ENCODE measurements around the gene SLC28A3. TPM values are rescaled to one million over a fixed set of nuclear protein-coding genes. Genes with fewer than 3 reads are reported as not detected.

Gene SLC28A3
- total and polyA plus RNA-seq, 2 experiments from 2014 or later = not detected

- no peaks in the 10 kb centered on the region for H3F3A ChIP-seq (replicated peaks; ENCODE audit: low read depth)
- H3K9me3 Mint-ChIP-seq = no peaks in the 10 kb centered on the region
- no peak overlapping the region for H3K27ac Mint-ChIP-seq
- peaks cover 10% of the 10 kb centered on the region for H3K4me1 ChIP-seq (ENCODE audit: insufficient read depth)
- peaks cover 8% of the 10 kb centered on the region for H3K4me1 Mint-ChIP-seq
- H3K27me3 Mint-ChIP-seq (ENCODE audit: insufficient read depth, low read depth, poor library complexity) = peaks cover 4% of the 10 kb centered on the region
- H3K36me3 Mint-ChIP-seq (ENCODE audit: low read depth) = no peaks in the 10 kb centered on the region
- H3K79me2 ChIP-seq (replicated peaks; ENCODE audit: insufficient read depth) = no peaks in the 10 kb centered on the region
- ATAC-seq (no peak), DNase-seq (ENCODE audit: low spot score) (no peak)
- no peak overlapping the region for H3K4me3 Mint-ChIP-seq
- no peaks in the 10 kb centered on the region for H3K27me3 ChIP-seq (ENCODE audit: insufficient read depth)
- no peak overlapping the region for H3K27ac ChIP-seq (ENCODE audit: low read depth)
- H3K36me3 ChIP-seq (ENCODE audit: insufficient read depth) = no peaks in the 10 kb centered on the region
- H3K4me3 ChIP-seq = no peak overlapping the region
- no peaks in the 10 kb centered on the region for H4K20me1 ChIP-seq (replicated peaks; ENCODE audit: insufficient read depth)
- no peaks in the 10 kb centered on the region for H3K9me2 ChIP-seq (ENCODE audit: insufficient read depth)
- TF ChIP-seq STAT1 (IDR thresholded peaks at IDR 0.05; ENCODE audit: unreplicated experiment) (no peak), ZNF331 (CRISPR knock-in tag; IDR thresholded peaks at IDR 0.05; ENCODE audit: low read depth) (no peak), JUNB (IDR thresholded peaks at IDR 0.05; ENCODE audit: unreplicated experiment) (no peak), POLR2AphosphoS5 (IDR thresholded peaks at IDR 0.05; ENCODE audit: low read depth) (no peak), EZH2 (IDR thresholded peaks at IDR 0.05; ENCODE audit: low read depth, unreplicated experiment) (no peak), CREB1 (CRISPR knock-in tag; IDR thresholded peaks at IDR 0.05; ENCODE audit: low read depth) (no peak), ZNF114 (CRISPR knock-in tag; IDR thresholded peaks at IDR 0.05) (no peak), EZH2phosphoT487 (IDR thresholded peaks at IDR 0.05; ENCODE audit: unreplicated experiment) (no peak), NANOG (IDR thresholded peaks at IDR 0.05; ENCODE audit: borderline replicate concordance) (no peak)
- TF ChIP-seq, protein P1, sequence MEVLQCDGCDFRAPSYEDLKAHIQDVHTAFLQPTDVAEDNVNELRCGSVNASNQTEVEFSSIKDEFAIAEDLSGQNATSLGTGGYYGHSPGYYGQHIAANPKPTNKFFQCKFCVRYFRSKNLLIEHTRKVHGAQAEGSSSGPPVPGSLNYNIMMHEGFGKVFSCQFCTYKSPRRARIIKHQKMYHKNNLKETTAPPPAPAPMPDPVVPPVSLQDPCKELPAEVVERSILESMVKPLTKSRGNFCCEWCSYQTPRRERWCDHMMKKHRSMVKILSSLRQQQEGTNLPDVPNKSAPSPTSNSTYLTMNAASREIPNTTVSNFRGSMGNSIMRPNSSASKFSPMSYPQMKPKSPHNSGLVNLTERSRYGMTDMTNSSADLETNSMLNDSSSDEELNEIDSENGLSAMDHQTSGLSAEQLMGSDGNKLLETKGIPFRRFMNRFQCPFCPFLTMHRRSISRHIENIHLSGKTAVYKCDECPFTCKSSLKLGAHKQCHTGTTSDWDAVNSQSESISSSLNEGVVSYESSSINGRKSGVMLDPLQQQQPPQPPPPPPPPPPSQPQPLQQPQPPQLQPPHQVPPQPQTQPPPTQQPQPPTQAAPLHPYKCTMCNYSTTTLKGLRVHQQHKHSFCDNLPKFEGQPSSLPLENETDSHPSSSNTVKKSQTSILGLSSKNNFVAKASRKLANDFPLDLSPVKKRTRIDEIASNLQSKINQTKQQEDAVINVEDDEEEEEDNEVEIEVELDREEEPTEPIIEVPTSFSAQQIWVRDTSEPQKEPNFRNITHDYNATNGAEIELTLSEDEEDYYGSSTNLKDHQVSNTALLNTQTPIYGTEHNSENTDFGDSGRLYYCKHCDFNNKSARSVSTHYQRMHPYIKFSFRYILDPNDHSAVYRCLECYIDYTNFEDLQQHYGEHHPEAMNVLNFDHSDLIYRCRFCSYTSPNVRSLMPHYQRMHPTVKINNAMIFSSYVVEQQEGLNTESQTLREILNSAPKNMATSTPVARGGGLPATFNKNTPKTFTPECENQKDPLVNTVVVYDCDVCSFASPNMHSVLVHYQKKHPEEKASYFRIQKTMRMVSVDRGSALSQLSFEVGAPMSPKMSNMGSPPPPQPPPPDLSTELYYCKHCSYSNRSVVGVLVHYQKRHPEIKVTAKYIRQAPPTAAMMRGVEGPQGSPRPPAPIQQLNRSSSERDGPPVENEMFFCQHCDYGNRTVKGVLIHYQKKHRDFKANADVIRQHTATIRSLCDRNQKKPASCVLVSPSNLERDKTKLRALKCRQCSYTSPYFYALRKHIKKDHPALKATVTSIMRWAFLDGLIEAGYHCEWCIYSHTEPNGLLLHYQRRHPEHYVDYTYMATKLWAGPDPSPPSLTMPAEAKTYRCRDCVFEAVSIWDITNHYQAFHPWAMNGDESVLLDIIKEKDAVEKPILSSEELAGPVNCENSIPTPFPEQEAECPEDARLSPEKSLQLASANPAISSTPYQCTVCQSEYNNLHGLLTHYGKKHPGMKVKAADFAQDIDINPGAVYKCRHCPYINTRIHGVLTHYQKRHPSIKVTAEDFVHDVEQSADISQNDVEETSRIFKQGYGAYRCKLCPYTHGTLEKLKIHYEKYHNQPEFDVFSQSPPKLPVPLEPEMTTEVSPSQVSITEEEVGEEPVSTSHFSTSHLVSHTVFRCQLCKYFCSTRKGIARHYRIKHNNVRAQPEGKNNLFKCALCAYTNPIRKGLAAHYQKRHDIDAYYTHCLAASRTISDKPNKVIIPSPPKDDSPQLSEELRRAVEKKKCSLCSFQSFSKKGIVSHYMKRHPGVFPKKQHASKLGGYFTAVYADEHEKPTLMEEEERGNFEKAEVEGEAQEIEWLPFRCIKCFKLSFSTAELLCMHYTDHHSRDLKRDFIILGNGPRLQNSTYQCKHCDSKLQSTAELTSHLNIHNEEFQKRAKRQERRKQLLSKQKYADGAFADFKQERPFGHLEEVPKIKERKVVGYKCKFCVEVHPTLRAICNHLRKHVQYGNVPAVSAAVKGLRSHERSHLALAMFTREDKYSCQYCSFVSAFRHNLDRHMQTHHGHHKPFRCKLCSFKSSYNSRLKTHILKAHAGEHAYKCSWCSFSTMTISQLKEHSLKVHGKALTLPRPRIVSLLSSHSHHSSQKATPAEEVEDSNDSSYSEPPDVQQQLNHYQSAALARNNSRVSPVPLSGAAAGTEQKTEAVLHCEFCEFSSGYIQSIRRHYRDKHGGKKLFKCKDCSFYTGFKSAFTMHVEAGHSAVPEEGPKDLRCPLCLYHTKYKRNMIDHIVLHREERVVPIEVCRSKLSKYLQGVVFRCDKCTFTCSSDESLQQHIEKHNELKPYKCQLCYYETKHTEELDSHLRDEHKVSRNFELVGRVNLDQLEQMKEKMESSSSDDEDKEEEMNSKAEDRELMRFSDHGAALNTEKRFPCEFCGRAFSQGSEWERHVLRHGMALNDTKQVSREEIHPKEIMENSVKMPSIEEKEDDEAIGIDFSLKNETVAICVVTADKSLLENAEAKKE (CRISPR knock-in tag; IDR thresholded peaks at IDR 0.05) = no peak
- TF ChIP-seq, protein P2, sequence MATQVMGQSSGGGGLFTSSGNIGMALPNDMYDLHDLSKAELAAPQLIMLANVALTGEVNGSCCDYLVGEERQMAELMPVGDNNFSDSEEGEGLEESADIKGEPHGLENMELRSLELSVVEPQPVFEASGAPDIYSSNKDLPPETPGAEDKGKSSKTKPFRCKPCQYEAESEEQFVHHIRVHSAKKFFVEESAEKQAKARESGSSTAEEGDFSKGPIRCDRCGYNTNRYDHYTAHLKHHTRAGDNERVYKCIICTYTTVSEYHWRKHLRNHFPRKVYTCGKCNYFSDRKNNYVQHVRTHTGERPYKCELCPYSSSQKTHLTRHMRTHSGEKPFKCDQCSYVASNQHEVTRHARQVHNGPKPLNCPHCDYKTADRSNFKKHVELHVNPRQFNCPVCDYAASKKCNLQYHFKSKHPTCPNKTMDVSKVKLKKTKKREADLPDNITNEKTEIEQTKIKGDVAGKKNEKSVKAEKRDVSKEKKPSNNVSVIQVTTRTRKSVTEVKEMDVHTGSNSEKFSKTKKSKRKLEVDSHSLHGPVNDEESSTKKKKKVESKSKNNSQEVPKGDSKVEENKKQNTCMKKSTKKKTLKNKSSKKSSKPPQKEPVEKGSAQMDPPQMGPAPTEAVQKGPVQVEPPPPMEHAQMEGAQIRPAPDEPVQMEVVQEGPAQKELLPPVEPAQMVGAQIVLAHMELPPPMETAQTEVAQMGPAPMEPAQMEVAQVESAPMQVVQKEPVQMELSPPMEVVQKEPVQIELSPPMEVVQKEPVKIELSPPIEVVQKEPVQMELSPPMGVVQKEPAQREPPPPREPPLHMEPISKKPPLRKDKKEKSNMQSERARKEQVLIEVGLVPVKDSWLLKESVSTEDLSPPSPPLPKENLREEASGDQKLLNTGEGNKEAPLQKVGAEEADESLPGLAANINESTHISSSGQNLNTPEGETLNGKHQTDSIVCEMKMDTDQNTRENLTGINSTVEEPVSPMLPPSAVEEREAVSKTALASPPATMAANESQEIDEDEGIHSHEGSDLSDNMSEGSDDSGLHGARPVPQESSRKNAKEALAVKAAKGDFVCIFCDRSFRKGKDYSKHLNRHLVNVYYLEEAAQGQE (IDR thresholded peaks at IDR 0.05; ENCODE audit: unreplicated experiment) = no peak
- TF ChIP-seq, protein P3, sequence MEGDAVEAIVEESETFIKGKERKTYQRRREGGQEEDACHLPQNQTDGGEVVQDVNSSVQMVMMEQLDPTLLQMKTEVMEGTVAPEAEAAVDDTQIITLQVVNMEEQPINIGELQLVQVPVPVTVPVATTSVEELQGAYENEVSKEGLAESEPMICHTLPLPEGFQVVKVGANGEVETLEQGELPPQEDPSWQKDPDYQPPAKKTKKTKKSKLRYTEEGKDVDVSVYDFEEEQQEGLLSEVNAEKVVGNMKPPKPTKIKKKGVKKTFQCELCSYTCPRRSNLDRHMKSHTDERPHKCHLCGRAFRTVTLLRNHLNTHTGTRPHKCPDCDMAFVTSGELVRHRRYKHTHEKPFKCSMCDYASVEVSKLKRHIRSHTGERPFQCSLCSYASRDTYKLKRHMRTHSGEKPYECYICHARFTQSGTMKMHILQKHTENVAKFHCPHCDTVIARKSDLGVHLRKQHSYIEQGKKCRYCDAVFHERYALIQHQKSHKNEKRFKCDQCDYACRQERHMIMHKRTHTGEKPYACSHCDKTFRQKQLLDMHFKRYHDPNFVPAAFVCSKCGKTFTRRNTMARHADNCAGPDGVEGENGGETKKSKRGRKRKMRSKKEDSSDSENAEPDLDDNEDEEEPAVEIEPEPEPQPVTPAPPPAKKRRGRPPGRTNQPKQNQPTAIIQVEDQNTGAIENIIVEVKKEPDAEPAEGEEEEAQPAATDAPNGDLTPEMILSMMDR (conservative IDR thresholded peaks at IDR 0.05; ENCODE audit: low read depth in 2 of 2) = no peak
- TF ChIP-seq, protein P4, sequence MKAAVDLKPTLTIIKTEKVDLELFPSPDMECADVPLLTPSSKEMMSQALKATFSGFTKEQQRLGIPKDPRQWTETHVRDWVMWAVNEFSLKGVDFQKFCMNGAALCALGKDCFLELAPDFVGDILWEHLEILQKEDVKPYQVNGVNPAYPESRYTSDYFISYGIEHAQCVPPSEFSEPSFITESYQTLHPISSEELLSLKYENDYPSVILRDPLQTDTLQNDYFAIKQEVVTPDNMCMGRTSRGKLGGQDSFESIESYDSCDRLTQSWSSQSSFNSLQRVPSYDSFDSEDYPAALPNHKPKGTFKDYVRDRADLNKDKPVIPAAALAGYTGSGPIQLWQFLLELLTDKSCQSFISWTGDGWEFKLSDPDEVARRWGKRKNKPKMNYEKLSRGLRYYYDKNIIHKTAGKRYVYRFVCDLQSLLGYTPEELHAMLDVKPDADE (IDR thresholded peaks at IDR 0.05) = no peak
- H3K4me2 ChIP-seq = no peak overlapping the region
- H2AFZ ChIP-seq = no peak overlapping the region
These were observed 46.2 kb upstream of the SLC28A3 start for GRCh38 chr9:84386753-84387152.

Data from GM23338 (cell line).